Stimulated activated CD8-positive, alpha-beta memory T cell treated with anti-CD3 and anti-CD28 coated beads, Interleukin-7, amount 100 ng/mL, for 24 hours (primary cell): Measurements from ENCODE around the gene POLR3K.
"Not testable (repeated sequence)": the region's sequence is repeated elsewhere in the genome, so short reads cannot be mapped to it uniquely, and the experiment has no call there.

Experiments used
- DNase-seq: peaks from one replicate; pipeline ENCODE4 v3.0.0-alpha.2; 2020; ENCODE audit warnings: low read depth

Gene POLR3K

GRCh38 chr16:42691-43090 lies 10.7 kb downstream of the POLR3K start:
- DNase-seq = no peak

- DNase-seq = no peak
Observed at GRCh38 chr16:42069-42457, 11.3 kb downstream of the POLR3K start.

GRCh38 chr16:41439-42068 lies 11.9 kb downstream of the POLR3K start:
- DNase-seq = no peak

- DNase-seq = no peak
Observed at GRCh38 chr16:38941-39892, 14.2 kb downstream of the POLR3K start.

- DNase-seq = not testable (repeated sequence)
Observed at GRCh38 chr16:38206-38605, 15.2 kb downstream of the POLR3K start.

- no peak for DNase-seq
Observed at GRCh38 chr16:37511-37910, 15.9 kb downstream of the POLR3K start.

- no peak for DNase-seq
Observed at GRCh38 chr16:36336-36984, 16.9 kb downstream of the POLR3K start.

- no peak for DNase-seq
Observed at GRCh38 chr16:35678-36305, 17.6 kb downstream of the POLR3K start.

- no peak for DNase-seq
Observed at GRCh38 chr16:35011-35677, 18.3 kb downstream of the POLR3K start.

GRCh38 chr16:34648-34987 lies 18.8 kb downstream of the POLR3K start:
- no peak for DNase-seq

- DNase-seq = no peak
Observed at GRCh38 chr16:33877-34647, 19.3 kb downstream of the POLR3K start.

- not testable (repeated sequence) for DNase-seq
Observed at GRCh38 chr16:33154-33876, 20.1 kb downstream of the POLR3K start.

- DNase-seq = not testable (repeated sequence)
Observed at GRCh38 chr16:30627-31026, 22.8 kb downstream of the POLR3K start.

GRCh38 chr16:25926-26348 lies 27.5 kb downstream of the POLR3K start:
- not testable (repeated sequence) for DNase-seq

- DNase-seq = not testable (repeated sequence)
Observed at GRCh38 chr16:24151-24550, 29.3 kb downstream of the POLR3K start.

- DNase-seq = not testable (repeated sequence)
Observed at GRCh38 chr16:20886-21285, 32.5 kb downstream of the POLR3K start.

GRCh38 chr16:17062-17765 lies 36.2 kb downstream of the POLR3K start:
- not testable (repeated sequence) for DNase-seq

- DNase-seq = peak; percentile 68
Observed at GRCh38 chr16:10772-11171, 42.6 kb downstream of the POLR3K start.

GRCh38 chr16:9903-10665 lies 43.3 kb downstream of the POLR3K start:
- no peak for DNase-seq
